Lung (tissue), 12 donors: ENCODE data around the gene EVI5L. TPM values are rescaled to one million over a fixed set of nuclear protein-coding genes. Genes with fewer than 3 reads are reported as not detected.

Experiments used
- ATAC-seq: fragments of 200-7000 bp; cut with Tn5 transposase; one replicate; pipeline ENCODE4 v1.9.1; 2020; ENCODE audit warnings: moderate number of reproducible peaks; ENCODE audit not compliant: insufficient read depth, low FRiP score
- DNase-seq, 3 donors: peaks; one replicate each; pipeline ENCODE4 v3.0.0-alpha.2; 2013 to 2017
- H3K27ac ChIP-seq, 2 donors: one replicate each; pipeline ENCODE4 v1.5.1; 2013; ENCODE audit warnings: mild to moderate bottlenecking in 2 of 2, moderate library complexity in 2 of 2, control low read depth in 1 of 2, inconsistent platforms in 1 of 2, low read depth in 1 of 2, low read length in 1 of 2
- H3K27me3 ChIP-seq, 3 donors: one replicate each; pipeline ENCODE4 v1.5.1; 2013; ENCODE audit warnings: low read length in 2 of 3; ENCODE audit not compliant: control insufficient read depth in 3 of 3, insufficient read depth in 3 of 3
- H3K36me3 ChIP-seq, 4 donors: one replicate each; pipeline ENCODE4 v1.5.1; 2013; ENCODE audit warnings: low read length in 4 of 4, mild to moderate bottlenecking in 1 of 4, moderate library complexity in 1 of 4; ENCODE audit not compliant: control insufficient read depth in 4 of 4, insufficient read depth in 4 of 4
- H3K4me1 ChIP-seq, 5 donors: one replicate each; pipeline ENCODE4 v1.5.1; 2013; ENCODE audit warnings: low read length in 5 of 5, mild to moderate bottlenecking in 2 of 5, moderate library complexity in 1 of 5; ENCODE audit not compliant: control insufficient read depth in 5 of 5, insufficient read depth in 5 of 5
- H3K4me3 ChIP-seq: one replicate; pipeline ENCODE4 v1.5.1; 2013; ENCODE audit warnings: mild to moderate bottlenecking, control low read depth, moderate library complexity
- H3K9ac ChIP-seq, 2 donors: one replicate each; pipeline ENCODE4 v1.5.1; 2013; ENCODE audit warnings: low read length in 2 of 2, control low read depth in 1 of 2; ENCODE audit not compliant: insufficient read depth in 1 of 2
- H3K9me3 ChIP-seq, 4 donors: one replicate each; pipeline ENCODE4 v1.5.1; 2013; ENCODE audit warnings: low read length in 3 of 4, mild to moderate bottlenecking in 1 of 4, moderate library complexity in 1 of 4; ENCODE audit not compliant: control insufficient read depth in 4 of 4, insufficient read depth in 3 of 4
- CTCF ChIP-seq: IDR thresholded peaks from 2 replicates; pipeline ENCODE4 v1.5.1; 2012; ENCODE audit warnings: mild to moderate bottlenecking; ENCODE audit errors: control extremely low read depth, extremely low read depth
- WGBS, 2 donors: extraction: QIAGEN DNeasy Blood & Tissue Kit; methylation state at CpG; one replicate each; pipeline ENCODE4 v1.1.7; 2013; 5-methylcytosine and 5-hydroxymethylcytosine counted together
- polyA plus RNA-seq, 2 donors: library from polyadenylated mRNA; stranded (reverse); fragments of 200-250 nt; gene quantifications; one replicate each; pipeline ENCODE4 v1.2.1, GENCODE V29; 2013
- total RNA-seq, 2 donors: library from RNA; depleted of rRNA in 1 of 2; stranded (reverse); fragments of >200 nt in 1 of 2; gene quantifications; one replicate each; pipeline ENCODE4 v1.2.1, GENCODE V29; 2014 to 2021
- donor health status: control.
- donor health status: control.
- donor health status: Bipolar disorder and iron deficiency.
- donor health status: healthy.
- donor health status: DM: yes; HTN: yes; CAD: no.

Gene EVI5L
- total and polyA plus RNA-seq, 4 donors, result 10.7 to 18.6 (median 12.6) TPM

GRCh38 chr19:7874897-7875273 lies 44.9 kb downstream of the EVI5L start:
- H3K4me1 ChIP-seq, result peaks cover 0 to 17% (median 6%) of the 10 kb centered on the region in 5 donors
- H3K27ac ChIP-seq, result no peak overlapping the region
- TF ChIP-seq CTCF, result no peak
- H3K27me3 ChIP-seq, result peaks cover 0 to 16% (median 16%) of the 10 kb centered on the region in 3 donors
- H3K9me3 ChIP-seq, result no peaks in the 10 kb centered on the region
- no peak overlapping the region for H3K4me3 ChIP-seq
- DNase-seq (no peak), ATAC-seq (no peak)
- no peak overlapping the region for H3K9ac ChIP-seq
- WGBS, 2 donors, result 31 to 37% methylated on average over 12 of the region's 12 CpGs
- H3K36me3 ChIP-seq, result no peaks in the 10 kb centered on the region

- no peak for ATAC-seq
- Histone ChIP-seq H3K27ac (no peak overlapping the region), H3K4me3 (no peak overlapping the region), H3K9ac (no peak overlapping the region), H3K27me3 (peaks cover 0 to 16% (median 16%) of the 10 kb centered on the region in 3 donors), H3K4me1 (peaks cover 0 to 8% (median 0%) of the 10 kb centered on the region in 5 donors), H3K36me3 (no peaks in the 10 kb centered on the region), H3K9me3 (peaks cover 0 to 2% (median 0%) of the 10 kb centered on the region in 4 donors)
- no peak for DNase-seq
- TF ChIP-seq CTCF, result no peak
- 82 to 90% methylated on average over 6 of the region's 6 CpGs for WGBS, 2 donors
Observed at GRCh38 chr19:7877249-7877836, 47.3 kb downstream of the EVI5L start.

GRCh38 chr19:7879111-7879807 lies 49.2 kb downstream of the EVI5L start:
- ATAC-seq, result no peak
- Histone ChIP-seq H3K4me1 (peaks cover 0 to 4% (median 0%) of the 10 kb centered on the region in 5 donors), H3K9ac (no peak overlapping the region), H3K9me3 (peaks cover 0 to 2% (median 0%) of the 10 kb centered on the region in 4 donors), H3K4me3 (no peak overlapping the region), H3K27me3 (peaks cover 0 to 6% (median 5%) of the 10 kb centered on the region in 3 donors), H3K36me3 (no peaks in the 10 kb centered on the region), H3K27ac (no peak overlapping the region)
- no peak for DNase-seq
- 79 to 86% methylated on average over 18 of the region's 18 CpGs for WGBS, 2 donors
- no peak for TF ChIP-seq CTCF
